ENCODE data around the gene PKHD1.

PKHD1 gene

DNA sequence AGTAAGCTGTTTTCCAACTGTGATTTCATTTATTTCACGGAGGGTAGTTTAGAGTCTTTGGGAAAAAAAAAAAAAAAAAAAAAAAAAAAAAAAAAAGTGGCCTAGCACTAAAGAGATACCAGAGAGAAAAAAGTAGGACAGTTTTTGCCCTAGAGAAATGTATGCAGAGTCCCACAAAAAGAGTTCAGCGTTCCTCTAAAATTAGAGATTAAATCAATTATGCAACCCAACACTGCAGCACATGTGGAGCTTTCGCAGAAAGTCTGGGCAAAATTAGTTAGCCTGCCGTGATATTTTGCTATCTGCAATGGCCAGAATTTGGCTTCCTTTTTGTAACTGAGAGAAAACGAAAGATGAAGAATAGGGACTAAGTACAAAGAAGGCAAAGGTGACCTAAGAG lies 309.8 kb downstream of the PKHD1 start:
- DNase-seq: no peak

DNA sequence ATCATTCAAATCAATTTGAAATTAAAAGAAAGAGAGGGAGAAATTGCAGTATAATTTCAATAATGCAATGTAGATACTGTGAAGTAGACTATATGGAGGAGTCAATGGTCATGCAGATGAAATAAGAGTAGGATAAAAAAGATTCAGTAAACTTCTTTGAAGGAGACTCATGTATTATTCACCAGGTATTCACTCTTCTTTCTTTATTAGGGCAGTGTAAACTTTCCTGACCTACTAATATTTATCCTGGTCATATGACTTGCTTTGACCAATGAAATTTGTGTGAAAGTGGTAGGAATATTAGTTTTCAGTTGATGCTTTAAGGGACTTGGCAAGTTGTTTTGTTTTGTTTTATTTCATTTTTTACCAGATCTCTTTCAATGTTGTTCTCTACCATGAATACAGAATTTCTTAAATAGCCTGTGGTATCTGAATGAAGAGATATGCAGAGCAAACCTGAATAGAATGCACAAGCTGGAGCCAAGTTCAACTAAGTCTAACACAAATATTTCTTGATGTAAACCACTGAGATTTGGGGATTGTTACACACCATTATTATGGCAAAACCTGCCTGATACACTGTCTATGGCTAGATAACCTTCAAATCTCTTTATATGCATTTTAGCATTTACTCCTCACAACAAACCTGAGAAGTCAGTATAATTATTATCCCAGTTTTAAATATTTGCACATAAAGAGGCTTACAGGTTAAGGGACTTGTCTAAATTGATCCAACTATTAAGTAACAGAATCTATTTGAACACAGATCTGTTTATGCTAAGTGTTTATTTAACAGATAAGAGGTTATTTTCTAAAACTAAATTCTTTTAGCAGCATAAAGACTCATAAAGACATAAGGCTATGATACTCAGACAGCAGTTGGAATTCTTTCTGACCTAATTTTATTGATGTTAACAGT lies 311.2 kb downstream of the PKHD1 start:
- no peak for DNase-seq

GRCh38 chr6:51768087-51768486 lies 319.3 kb downstream of the PKHD1 start:
- DNase-seq: no peak

- no peak for DNase-seq
These were observed 322.2 kb downstream of the PKHD1 start for GRCh38 chr6:51765230-51765629.

- DNase-seq: no peak
These were observed 333.8 kb downstream of the PKHD1 start for GRCh38 chr6:51753635-51754034.

- no peak for DNase-seq
These were observed 343.4 kb downstream of the PKHD1 start for GRCh38 chr6:51743999-51744398.

GRCh38 chr6:51740658-51741057 lies 346.8 kb downstream of the PKHD1 start:
- no peak for DNase-seq

GRCh38 chr6:51738614-51739013 lies 348.8 kb downstream of the PKHD1 start:
- DNase-seq: no peak

GRCh38 chr6:51737580-51738360 lies 349.6 kb downstream of the PKHD1 start:
- DNase-seq: no peak

- no peak for DNase-seq
These were observed 362.3 kb downstream of the PKHD1 start for GRCh38 chr6:51725155-51725554.

DNA sequence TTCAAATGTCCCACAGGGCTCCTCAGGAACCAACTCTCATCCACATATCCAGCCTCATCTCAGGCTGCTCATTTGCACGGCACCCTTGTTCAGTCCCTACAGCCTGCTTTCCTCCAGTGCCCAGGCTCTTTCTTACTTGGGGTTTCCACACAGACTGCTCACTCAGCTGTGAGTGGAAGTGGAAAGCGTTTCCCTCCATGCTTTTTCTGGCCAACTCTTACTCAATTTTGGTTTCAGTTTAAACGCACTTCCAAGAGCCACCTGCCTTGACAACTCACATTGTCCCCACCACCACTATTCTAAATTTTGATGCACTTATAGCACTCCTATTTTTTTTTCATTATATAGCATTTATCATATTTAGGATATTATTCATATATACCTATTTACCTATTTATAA lies 367.1 kb downstream of the PKHD1 start:
- DNase-seq: no peak

GRCh38 chr6:51719297-51719696 lies 368.1 kb downstream of the PKHD1 start:
- DNase-seq: no peak

DNA sequence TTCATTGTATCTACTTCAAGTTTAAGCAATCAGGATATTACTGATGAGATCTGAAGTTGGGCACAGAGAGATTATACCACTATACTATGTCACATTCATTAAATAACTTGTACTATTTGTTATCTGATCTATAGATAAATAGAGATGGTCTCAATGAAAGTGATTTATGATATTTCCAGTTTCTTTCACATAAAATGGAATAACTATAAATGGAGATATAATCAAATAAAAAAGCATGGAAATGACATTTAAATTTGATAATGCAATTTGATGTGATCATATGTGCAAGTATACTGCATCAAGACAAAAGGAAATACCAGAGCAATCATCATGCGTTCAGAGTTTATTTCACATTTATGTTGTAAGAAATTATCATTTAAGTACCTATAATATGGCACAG lies 368.9 kb downstream of the PKHD1 start:
- no peak for DNase-seq

GRCh38 chr6:51717477-51717876 lies 369.9 kb downstream of the PKHD1 start:
- DNase-seq: no peak

GRCh38 chr6:51711876-51712275 lies 375.5 kb downstream of the PKHD1 start:
- no peak for DNase-seq

DNA sequence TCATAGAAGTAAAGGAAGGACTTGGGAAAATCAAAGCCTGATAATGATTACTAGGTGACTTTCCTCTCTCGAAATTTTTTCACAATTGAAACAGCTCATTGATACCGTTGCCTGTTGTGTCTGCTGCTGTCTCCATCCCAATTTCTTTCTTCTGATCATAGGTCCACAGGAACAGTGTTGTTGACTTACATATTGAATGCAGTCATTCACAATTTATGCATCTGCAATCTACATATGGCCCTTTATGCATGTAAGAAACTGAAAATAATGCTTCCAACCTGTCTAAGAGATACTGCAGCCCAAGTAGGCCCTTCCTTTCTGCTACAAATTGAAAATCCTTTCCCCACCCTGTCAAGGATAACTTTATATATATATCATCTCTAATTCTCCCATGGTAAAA lies 381.3 kb downstream of the PKHD1 start:
- no peak for DNase-seq

GRCh38 chr6:51704932-51705540 lies 382.4 kb downstream of the PKHD1 start:
- no peak for DNase-seq

GRCh38 chr6:51702851-51703250 lies 384.6 kb downstream of the PKHD1 start:
- no peak for DNase-seq

DNA sequence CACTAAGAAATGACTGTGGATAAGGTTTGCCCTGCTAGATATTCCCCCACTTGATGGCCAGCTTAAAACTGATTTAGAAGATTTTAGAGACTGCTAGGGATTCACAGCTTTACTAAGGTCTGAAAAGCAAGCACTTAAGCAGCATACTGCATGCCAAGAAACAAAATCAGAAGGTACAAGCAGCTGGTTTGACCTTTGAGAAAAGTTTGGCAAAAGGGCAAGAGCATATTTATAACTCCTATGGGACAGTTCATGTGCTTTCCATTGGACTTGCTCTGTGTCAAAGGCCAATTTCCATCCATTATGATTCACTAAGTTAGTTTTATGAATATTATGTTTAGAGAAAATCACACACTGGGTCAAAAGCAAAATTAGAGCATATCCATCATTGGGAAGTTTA lies 402.8 kb downstream of the PKHD1 start:
- no peak for DNase-seq

DNA sequence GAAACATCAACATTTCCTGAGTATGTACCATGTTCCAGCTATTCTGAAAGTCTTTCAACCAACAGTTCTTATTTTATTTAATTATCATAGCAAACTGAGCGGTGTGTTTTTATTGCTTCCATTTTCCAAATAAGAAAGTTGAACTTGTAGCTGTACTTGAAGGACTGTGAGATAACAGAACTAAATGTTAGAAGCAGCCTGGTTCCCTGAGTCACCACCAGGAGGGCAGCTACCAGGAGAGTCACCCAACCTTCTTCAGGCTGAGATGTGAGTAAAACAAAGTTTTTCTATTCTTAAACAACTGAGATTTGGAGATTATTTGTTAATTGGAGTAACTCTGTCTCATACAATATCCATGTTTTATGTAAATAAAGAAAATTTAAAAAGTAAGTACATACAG lies 403.4 kb downstream of the PKHD1 start:
- no peak for DNase-seq

DNA sequence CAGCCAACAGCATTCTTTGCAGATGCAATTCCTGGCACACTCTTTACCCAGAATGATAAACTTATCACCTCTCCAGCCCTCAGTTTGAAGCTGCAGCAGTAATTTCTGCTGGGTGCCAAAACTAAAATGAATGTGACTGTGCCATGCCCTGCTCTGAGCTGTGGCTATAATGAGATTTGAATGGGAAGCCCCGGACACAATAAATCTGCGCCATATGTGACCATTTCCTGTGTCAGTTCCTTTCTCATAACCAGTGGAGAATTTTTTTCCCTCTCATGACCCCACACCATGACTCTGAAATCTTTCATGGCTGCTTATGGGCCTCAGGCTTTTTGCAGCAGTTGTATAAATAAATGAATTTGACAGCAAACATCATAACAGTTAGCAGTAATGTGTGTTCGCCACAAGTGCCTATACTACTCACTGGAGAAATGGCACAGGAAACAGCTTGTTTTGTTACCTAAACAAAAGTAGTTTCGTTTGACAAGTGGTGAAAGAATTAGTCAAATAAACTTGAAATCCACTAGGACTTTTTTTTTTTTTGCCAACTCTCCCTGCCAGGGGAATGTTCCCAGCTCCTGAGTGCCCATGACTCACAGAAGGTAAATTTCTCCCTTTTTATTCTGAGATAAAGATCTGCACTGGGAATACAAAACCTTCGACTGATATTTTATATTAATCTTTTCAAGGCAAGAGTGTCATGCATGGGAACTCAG lies 408.4 kb downstream of the PKHD1 start:
- no peak for DNase-seq

- DNase-seq: no peak
These were observed 409.1 kb downstream of the PKHD1 start for GRCh38 chr6:51678274-51678673.

- no peak for DNase-seq
These were observed 411.5 kb downstream of the PKHD1 start for GRCh38 chr6:51675922-51676275.

Data from NCI-H2107 (cell line).